ENCODE measurements around the gene PRSS16.
"Not testable (repeated sequence)": the region's sequence is repeated elsewhere in the genome, so short reads cannot be mapped to it uniquely, and the experiment has no call there.

PRSS16 gene

GRCh38 chr6:27247133-27247836 is at the start of gene PRSS16:
PRSS16 (plus strand) TSS chr6:27247701; CDS start chr6:27247738, 37 bp downstream.
- no peak for DNase-seq

- peak; percentile 46 for DNase-seq
Measured at GRCh38 chr6:27205375-27206278, 41.9 kb upstream of the PRSS16 start.

- no peak for DNase-seq
Measured at GRCh38 chr6:27206806-27207205, 40.7 kb upstream of the PRSS16 start.

- DNase-seq, result no peak
Measured at GRCh38 chr6:27208042-27208441, 39.5 kb upstream of the PRSS16 start.

GRCh38 chr6:27209196-27209595 is 38.3 kb upstream of the PRSS16 start:
- no peak for DNase-seq

- no peak for DNase-seq
Measured at GRCh38 chr6:27209659-27210269, 37.7 kb upstream of the PRSS16 start.

GRCh38 chr6:27213091-27213517 is 34.4 kb upstream of the PRSS16 start:
- peak; percentile 32 for DNase-seq

- DNase-seq, result peak; percentile 47
Measured at GRCh38 chr6:27213544-27214125, 33.9 kb upstream of the PRSS16 start.

GRCh38 chr6:27214126-27214601 is 33.3 kb upstream of the PRSS16 start:
- no peak for DNase-seq

GRCh38 chr6:27216874-27217273 is 30.6 kb upstream of the PRSS16 start:
- DNase-seq, result no peak

GRCh38 chr6:27222971-27223370 is 24.5 kb upstream of the PRSS16 start:
- not testable (repeated sequence) for DNase-seq

- DNase-seq, result no peak
Measured at GRCh38 chr6:27224729-27225128, 22.8 kb upstream of the PRSS16 start.

GRCh38 chr6:27228963-27229477 is 18.5 kb upstream of the PRSS16 start:
- no peak for DNase-seq

GRCh38 chr6:27230758-27231111 is 16.8 kb upstream of the PRSS16 start:
- no peak for DNase-seq

GRCh38 chr6:27234576-27234975 is 12.9 kb upstream of the PRSS16 start:
- no peak for DNase-seq

- peak; percentile 84 for DNase-seq
Measured at GRCh38 chr6:27237089-27237803, 10.3 kb upstream of the PRSS16 start.

GRCh38 chr6:27238010-27238983 is 9.2 kb upstream of the PRSS16 start:
- DNase-seq, result peak; percentile 13

GRCh38 chr6:27239258-27239657 is 8.2 kb upstream of the PRSS16 start:
- no peak for DNase-seq

GRCh38 chr6:27241443-27241842 is 6.1 kb upstream of the PRSS16 start:
- DNase-seq, result no peak

GRCh38 chr6:27242589-27243265 is 4.8 kb upstream of the PRSS16 start:
- DNase-seq, result no peak

Data from activated CD4-positive, alpha-beta T cell treated with anti-CD3 and anti-CD28 coated beads for 48 hours (primary cell).